ENCODE results near the gene LRRTM4. TPM values are rescaled to one million over a fixed set of nuclear protein-coding genes. Genes with fewer than 3 reads are reported as not detected.
A peak's percentile ranks its signal among the peaks of the same experiment; 100 is the strongest.

The LRRTM4 gene
- total RNA-seq, 1 experiment from 2014 or later = 9.4 TPM

DNA sequence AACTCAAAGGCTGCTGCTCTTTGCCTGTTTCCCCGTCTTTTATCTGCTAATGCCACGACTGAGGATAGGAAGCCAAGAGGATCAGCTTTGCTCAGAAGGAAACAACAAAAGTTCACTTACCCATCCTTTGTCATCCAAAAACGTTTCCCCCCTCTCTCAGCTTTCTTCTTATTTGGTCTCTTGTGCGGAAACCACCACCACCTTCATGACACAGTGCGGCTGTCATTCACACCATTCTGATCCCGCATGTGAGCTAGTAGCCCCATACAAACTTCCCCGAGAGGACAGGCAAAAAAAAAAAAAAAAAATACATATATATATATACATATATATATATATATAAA lies 656 bp downstream of the LRRTM4 start (continued):
- TF ChIP-seq ZMAT4 (CRISPR knock-in tag; IDR thresholded peaks at IDR 0.05) = no peak
- TF ChIP-seq, protein P1, sequence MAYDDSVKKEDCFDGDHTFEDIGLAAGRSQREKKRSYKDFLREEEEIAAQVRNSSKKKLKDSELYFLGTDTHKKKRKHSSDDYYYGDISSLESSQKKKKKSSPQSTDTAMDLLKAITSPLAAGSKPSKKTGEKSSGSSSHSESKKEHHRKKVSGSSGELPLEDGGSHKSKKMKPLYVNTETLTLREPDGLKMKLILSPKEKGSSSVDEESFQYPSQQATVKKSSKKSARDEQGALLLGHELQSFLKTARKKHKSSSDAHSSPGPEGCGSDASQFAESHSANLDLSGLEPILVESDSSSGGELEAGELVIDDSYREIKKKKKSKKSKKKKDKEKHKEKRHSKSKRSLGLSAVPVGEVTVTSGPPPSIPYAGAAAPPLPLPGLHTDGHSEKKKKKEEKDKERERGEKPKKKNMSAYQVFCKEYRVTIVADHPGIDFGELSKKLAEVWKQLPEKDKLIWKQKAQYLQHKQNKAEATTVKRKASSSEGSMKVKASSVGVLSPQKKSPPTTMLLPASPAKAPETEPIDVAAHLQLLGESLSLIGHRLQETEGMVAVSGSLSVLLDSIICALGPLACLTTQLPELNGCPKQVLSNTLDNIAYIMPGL (CRISPR knock-in tag; IDR thresholded peaks at IDR 0.05) = no peak
- no peak for TF ChIP-seq SMAD3 (CRISPR knock-in tag; IDR thresholded peaks at IDR 0.05; ENCODE audit: borderline replicate concordance)
- TF ChIP-seq ETV6 (CRISPR knock-in tag; IDR thresholded peaks at IDR 0.05) = no peak
- no peak for TF ChIP-seq PRRX2 (CRISPR knock-in tag; IDR thresholded peaks at IDR 0.05)
- TF ChIP-seq RORB (CRISPR knock-in tag; IDR thresholded peaks at IDR 0.05) = no peak
- TF ChIP-seq, protein P2, sequence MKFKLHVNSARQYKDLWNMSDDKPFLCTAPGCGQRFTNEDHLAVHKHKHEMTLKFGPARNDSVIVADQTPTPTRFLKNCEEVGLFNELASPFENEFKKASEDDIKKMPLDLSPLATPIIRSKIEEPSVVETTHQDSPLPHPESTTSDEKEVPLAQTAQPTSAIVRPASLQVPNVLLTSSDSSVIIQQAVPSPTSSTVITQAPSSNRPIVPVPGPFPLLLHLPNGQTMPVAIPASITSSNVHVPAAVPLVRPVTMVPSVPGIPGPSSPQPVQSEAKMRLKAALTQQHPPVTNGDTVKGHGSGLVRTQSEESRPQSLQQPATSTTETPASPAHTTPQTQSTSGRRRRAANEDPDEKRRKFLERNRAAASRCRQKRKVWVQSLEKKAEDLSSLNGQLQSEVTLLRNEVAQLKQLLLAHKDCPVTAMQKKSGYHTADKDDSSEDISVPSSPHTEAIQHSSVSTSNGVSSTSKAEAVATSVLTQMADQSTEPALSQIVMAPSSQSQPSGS (CRISPR knock-in tag; IDR thresholded peaks at IDR 0.05; ENCODE audit: borderline replicate concordance, low read depth) = no peak
- TF ChIP-seq PRDM15 (CRISPR knock-in tag; IDR thresholded peaks at IDR 0.05) = no peak
- no peak for TF ChIP-seq ZNF423 (CRISPR knock-in tag; IDR thresholded peaks at IDR 0.05)
- no peak for TF ChIP-seq JUN (CRISPR knock-in tag; IDR thresholded peaks at IDR 0.05)

- peaks cover 13% of the 10 kb centered on the region for H3K36me3 Mint-ChIP-seq
- ChIA-PET CTCF (interaction anchor here (0.5 to 2.9 kb wide), 7 partner anchors 9 to 1992 kb away, joined by 3 to 7 read pairs (median 4); partner anchors contain the start of gene CTNNA2), POLR2A (interaction anchor here (0.6 to 1.2 kb wide), 5 partner anchors 21 to 567 kb away, joined by 3 to 5 read pairs (median 4); no protein-coding TSS in a partner anchor)
- ATAC-seq (no peak), DNase-seq (ENCODE audit: low spot score) (no peak)
- H3K9me3 Mint-ChIP-seq = no peaks in the 10 kb centered on the region; the same call in 1 of the 2 replicates
- H3K4me3 Mint-ChIP-seq = peak overlapping the region; percentile 70
- H3K27me3 Mint-ChIP-seq (ENCODE audit: low read depth) = no peaks in the 10 kb centered on the region
- H3K27ac Mint-ChIP-seq = peak overlapping the region; percentile 99
- peaks cover 85% of the 10 kb centered on the region for H3K4me1 Mint-ChIP-seq
- TF ChIP-seq IRF2 (CRISPR knock-in tag; IDR thresholded peaks at IDR 0.05; ENCODE audit: borderline replicate concordance, low read depth) = no peak
- TF ChIP-seq FOXJ3 (CRISPR knock-in tag; IDR thresholded peaks at IDR 0.05; ENCODE audit: borderline replicate concordance) = no peak
- TF ChIP-seq, protein P3, sequence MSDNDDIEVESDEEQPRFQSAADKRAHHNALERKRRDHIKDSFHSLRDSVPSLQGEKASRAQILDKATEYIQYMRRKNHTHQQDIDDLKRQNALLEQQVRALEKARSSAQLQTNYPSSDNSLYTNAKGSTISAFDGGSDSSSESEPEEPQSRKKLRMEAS (CRISPR knock-in tag; IDR thresholded peaks at IDR 0.05) = no peak
- TF ChIP-seq STAT6 (CRISPR knock-in tag; conservative IDR thresholded peaks at IDR 0.05; ENCODE audit: low read depth) = no peak
- no peak for TF ChIP-seq JAZF1 (CRISPR knock-in tag; IDR thresholded peaks at IDR 0.05)
- no peak for TF ChIP-seq FOXP4 (CRISPR knock-in tag; IDR thresholded peaks at IDR 0.05)
- TF ChIP-seq, protein P4, sequence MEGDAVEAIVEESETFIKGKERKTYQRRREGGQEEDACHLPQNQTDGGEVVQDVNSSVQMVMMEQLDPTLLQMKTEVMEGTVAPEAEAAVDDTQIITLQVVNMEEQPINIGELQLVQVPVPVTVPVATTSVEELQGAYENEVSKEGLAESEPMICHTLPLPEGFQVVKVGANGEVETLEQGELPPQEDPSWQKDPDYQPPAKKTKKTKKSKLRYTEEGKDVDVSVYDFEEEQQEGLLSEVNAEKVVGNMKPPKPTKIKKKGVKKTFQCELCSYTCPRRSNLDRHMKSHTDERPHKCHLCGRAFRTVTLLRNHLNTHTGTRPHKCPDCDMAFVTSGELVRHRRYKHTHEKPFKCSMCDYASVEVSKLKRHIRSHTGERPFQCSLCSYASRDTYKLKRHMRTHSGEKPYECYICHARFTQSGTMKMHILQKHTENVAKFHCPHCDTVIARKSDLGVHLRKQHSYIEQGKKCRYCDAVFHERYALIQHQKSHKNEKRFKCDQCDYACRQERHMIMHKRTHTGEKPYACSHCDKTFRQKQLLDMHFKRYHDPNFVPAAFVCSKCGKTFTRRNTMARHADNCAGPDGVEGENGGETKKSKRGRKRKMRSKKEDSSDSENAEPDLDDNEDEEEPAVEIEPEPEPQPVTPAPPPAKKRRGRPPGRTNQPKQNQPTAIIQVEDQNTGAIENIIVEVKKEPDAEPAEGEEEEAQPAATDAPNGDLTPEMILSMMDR (IDR thresholded peaks at IDR 0.05) = no peak
- TF ChIP-seq SMAD4 (CRISPR knock-in tag; IDR thresholded peaks at IDR 0.05) = no peak
- no peak for TF ChIP-seq GABPB1 (CRISPR knock-in tag; IDR thresholded peaks at IDR 0.05)
- no peak for TF ChIP-seq GRHL2 (CRISPR knock-in tag; IDR thresholded peaks at IDR 0.05; ENCODE audit: insufficient replicate concordance, severe bottlenecking)
- no peak for TF ChIP-seq ZNF317 (CRISPR knock-in tag; IDR thresholded peaks at IDR 0.05; ENCODE audit: borderline replicate concordance, low read depth)
Measured at GRCh38 chr2:77520641-77521547, 1.3 kb downstream of the LRRTM4 start.

Measured in WTC11 (cell line).